Transverse colon (tissue), 4 donors: Measurements from ENCODE around the gene ADM5. TPM values are rescaled to one million over a fixed set of nuclear protein-coding genes. Genes with fewer than 3 reads are reported as not detected.

Source experiments
- DNase-seq: peaks from one replicate; pipeline ENCODE4 v3.0.0-alpha.2; 2019
- H3K27ac ChIP-seq, 4 donors: fragments of 200-600 bp; sonication (generic); 2 replicates each; pipeline ENCODE4 v1.5.1; 2016 to 2018; ENCODE audit warnings: inconsistent platforms in 4 of 4
- H3K27me3 ChIP-seq: fragments of 200-600 bp; sonication (generic); 2 replicates; pipeline ENCODE4 v1.5.1; 2017; ENCODE audit warnings: inconsistent platforms
- H3K36me3 ChIP-seq, 4 donors: fragments of 200-600 bp; sonication (generic); 2 replicates each; pipeline ENCODE4 v1.5.1; 2017 to 2019; ENCODE audit warnings: inconsistent platforms in 4 of 4
- H3K4me1 ChIP-seq, 4 donors: fragments of 200-600 bp; sonication (generic); 2 replicates each; pipeline ENCODE4 v1.5.1; 2017 to 2020; ENCODE audit warnings: inconsistent platforms in 4 of 4
- H3K4me3 ChIP-seq, 4 donors: fragments of 200-600 bp; sonication (generic); 1 replicate in 1 of 4; 2 replicates in 3 of 4; pipeline versions ENCODE4 v1.5.1 to v1.6.1; 2017 to 2019; ENCODE audit warnings: inconsistent platforms in 4 of 4
- H3K9me3 ChIP-seq, 2 donors: fragments of 200-600 bp; sonication (generic); 2 replicates each; pipeline ENCODE4 v1.5.1; 2017 to 2019; ENCODE audit warnings: inconsistent platforms in 2 of 2
- CTCF ChIP-seq, 5 experiments: fragments of 200-600 bp in 3 of 5; fragments of 450-650 bp in 2 of 5; sonication (generic) in 3 of 5; IDR thresholded peaks; 1 replicate in 2 of 5; 2 replicates in 3 of 5; pipeline ENCODE4 v1.5.1; 2016 to 2017; ENCODE audit warnings: antibody characterized with exemption in 5 of 5, inconsistent platforms in 3 of 5, mild to moderate bottlenecking in 2 of 5, moderate library complexity in 1 of 5
- EP300 ChIP-seq: sonication (generic); formaldehyde crosslinking; IDR thresholded peaks from one replicate; pipeline ENCODE4 v1.6.1; 2017; ENCODE audit warnings: antibody characterized with exemption, low read depth
- POLR2A ChIP-seq: fragments of 450-650 bp; IDR thresholded peaks from one replicate; pipeline ENCODE4 v1.6.1; 2016; ENCODE audit warnings: antibody characterized with exemption, mild to moderate bottlenecking, moderate library complexity
- POLR2AphosphoS5 ChIP-seq, 3 donors: sonication (generic); formaldehyde crosslinking; IDR thresholded peaks; one replicate each; pipeline ENCODE4 v1.6.1; 2016; ENCODE audit warnings: antibody characterized with exemption in 3 of 3
- WGBS, 2 donors: methylation state at CpG; one replicate each; pipeline ENCODE4 v1.1.5; 2018; ENCODE audit warnings: low coverage in 1 of 2; 5-methylcytosine and 5-hydroxymethylcytosine counted together
- in situ Hi-C, 4 donors: fragments of 200-750 bp; cut with MboI; loops; one replicate each; pipeline versions ENCODE4 v1.15.0 to v1.15.1; 2017; ENCODE audit warnings: low sequenced_read_pairs in 3 of 4, low pct_ligation_motif_present in 1 of 4, low pct_unique_long_range_greater_than_20kb in 1 of 4
- intact Hi-C: fragments of 100-400 bp; cut with DNase I; formaldehyde crosslinking; loops from one replicate; pipeline ENCODE4 v1.15.1; 2023; ENCODE audit warnings: low total_unique reads
- total RNA-seq, 4 donors: library from RNA; depleted of rRNA; stranded (reverse); fragments of >200 nt; gene quantifications; one replicate each; pipeline ENCODE4 v1.1.0, GENCODE V29; 2016

ADM5 gene
- total RNA-seq, 4 donors from 2014 or later: 0.41 to 0.95 TPM; not detected in 2

GRCh38 chr19:49656456-49657109, 32.8 kb upstream of the ADM5 start:
- no peak for DNase-seq
- in situ Hi-C loops: no loop called here

GRCh38 chr19:49657493-49658138, 31.8 kb upstream of the ADM5 start:
- H3K36me3 ChIP-seq: peaks cover 0 to 53% (median 26%) of the 10 kb centered on the region in 4 donors
- intact Hi-C loops: no loop called here
- H3K27me3 ChIP-seq: no peaks in the 10 kb centered on the region
- no peaks in the 10 kb centered on the region for H3K4me1 ChIP-seq
- no peaks in the 10 kb centered on the region for H3K9me3 ChIP-seq
- no peak for DNase-seq
- WGBS, 2 donors: 87% methylated on average over 22 of the region's 22 CpGs; no CpG with 5 or more reads in 1 of the 2 donors
- H3K27ac ChIP-seq: no peak overlapping the region
- in situ Hi-C loops: no loop called here
- H3K4me3 ChIP-seq: no peak overlapping the region
- TF ChIP-seq EP300 (no peak), CTCF (IDR thresholded peaks at IDR 0.05) (no peak), POLR2A (no peak), POLR2AphosphoS5 (IDR thresholded peaks at IDR 0.05) (no peak)

More at GRCh38 chr19:49656456-49657109, 32.8 kb upstream of the ADM5 start:
- no peaks in the 10 kb centered on the region for H3K9me3 ChIP-seq
- H3K27me3 ChIP-seq: no peaks in the 10 kb centered on the region
- H3K4me1 ChIP-seq: no peaks in the 10 kb centered on the region
- H3K36me3 ChIP-seq: peaks cover 0 to 51% (median 26%) of the 10 kb centered on the region in 4 donors
- no peak for TF ChIP-seq POLR2A
- no peak overlapping the region for H3K27ac ChIP-seq
- 83 to 90% methylated on average over 1 to 17 of the region's 17 CpGs for WGBS, 2 donors
- H3K4me3 ChIP-seq: no peak overlapping the region
- intact Hi-C loops: no loop called here

GRCh38 chr19:49658139-49658517, 31.3 kb upstream of the ADM5 start:
- in situ Hi-C loops: no loop called here
- H3K36me3 ChIP-seq: peaks cover 0 to 49% (median 24%) of the 10 kb centered on the region in 4 donors

GRCh38 chr19:49658566-49659442, 30.6 kb upstream of the ADM5 start:
- DNase-seq: no peak
- TF ChIP-seq POLR2AphosphoS5 (IDR thresholded peaks at IDR 0.05) (no peak), POLR2A (no peak), CTCF (IDR thresholded peaks at IDR 0.05) (no peak), EP300 (no peak)
- H3K9me3 ChIP-seq: no peaks in the 10 kb centered on the region
- no peaks in the 10 kb centered on the region for H3K27me3 ChIP-seq
- peaks cover 0 to 48% (median 22%) of the 10 kb centered on the region in 4 donors for H3K36me3 ChIP-seq
- H3K4me3 ChIP-seq: no peak overlapping the region
- intact Hi-C loops: no loop called here
- WGBS, 2 donors: 95% methylated on average over 9 of the region's 12 CpGs; no CpG with 5 or more reads in 1 of the 2 donors
- in situ Hi-C loops: no loop called here
- H3K4me1 ChIP-seq: peaks cover 0 to 6% (median 4%) of the 10 kb centered on the region in 4 donors
- no peak overlapping the region for H3K27ac ChIP-seq

More at GRCh38 chr19:49658139-49658517, 31.3 kb upstream of the ADM5 start:
- WGBS, 2 donors: 78% methylated on average over 8 of the region's 15 CpGs; no CpG with 5 or more reads in 1 of the 2 donors
- Histone ChIP-seq H3K4me1 (no peaks in the 10 kb centered on the region), H3K4me3 (no peak overlapping the region), H3K9me3 (no peaks in the 10 kb centered on the region), H3K27ac (no peak overlapping the region), H3K27me3 (no peaks in the 10 kb centered on the region)
- TF ChIP-seq CTCF (IDR thresholded peaks at IDR 0.05): no peak
- no peak for TF ChIP-seq POLR2AphosphoS5 (IDR thresholded peaks at IDR 0.05)
- TF ChIP-seq EP300: no peak
- no peak for TF ChIP-seq POLR2A
- intact Hi-C loops: no loop called here
- no peak for DNase-seq
